Measurements from ENCODE around the gene NOX5. TPM values are rescaled to one million over a fixed set of nuclear protein-coding genes. Genes with fewer than 3 reads are reported as not detected.

NOX5 gene
- total and polyA plus RNA-seq, 4 experiments from 2014 or later: 0.06 to 0.08 TPM; not detected in 2

DNA sequence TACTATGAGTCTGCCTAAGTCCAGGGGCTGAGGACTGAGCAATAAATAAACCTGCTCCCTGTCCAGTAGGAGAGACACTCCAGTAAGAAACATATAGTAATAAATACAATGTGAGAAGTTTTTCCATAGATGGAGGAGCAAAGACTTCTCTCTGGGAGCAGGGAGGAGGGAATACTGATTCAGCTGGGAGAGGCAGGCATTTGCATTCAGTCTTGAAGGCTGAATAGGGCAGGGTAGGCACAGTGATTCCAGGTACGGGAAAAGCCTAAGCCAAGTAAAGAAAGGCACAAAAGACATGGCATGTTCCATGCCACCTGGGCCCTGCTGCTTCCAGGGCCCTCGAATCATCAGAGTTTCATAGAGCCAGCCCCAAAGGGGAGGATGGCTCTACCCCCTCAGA, 86.3 kb downstream of the NOX5 start:
- ChIA-PET POLR2A (ENCODE audit: partially characterized antibody) (no interaction called here), CTCF (ENCODE audit: partially characterized antibody) (no interaction called here)
- DNase-seq: no peak
- Histone ChIP-seq H3K4me1 (ENCODE audit: insufficient read depth, low read length) (peaks cover 31% of the 10 kb centered on the region), H3K36me3 (ENCODE audit: insufficient read depth, low read length) (no peaks in the 10 kb centered on the region), H3K27ac (ENCODE audit: low read depth, low read length) (no peak overlapping the region), H3K4me3 (ENCODE audit: low read length in 2 of 2) (no peak overlapping the region), H3K27me3 (ENCODE audit: insufficient read depth, low read length) (no peaks in the 10 kb centered on the region), H3K9me3 (ENCODE audit: control insufficient read depth in 1 of 2, low read length in 2 of 2) (no peaks in the 10 kb centered on the region)
- intact Hi-C loops (cut with micrococcal nuclease): no loop called here
- H3K4me1 Mint-ChIP-seq: peaks cover 22 to 33% (median 31%) of the 10 kb centered on the region in 4 donors
- peak overlapping the region in 1 of 8 donors; percentile 6 for H3K4me3 Mint-ChIP-seq
- H3K9me3 Mint-ChIP-seq: no peaks in the 10 kb centered on the region
- H3K27me3 Mint-ChIP-seq: no peaks in the 10 kb centered on the region
- H3K27ac Mint-ChIP-seq: no peak overlapping the region
- H3K36me3 Mint-ChIP-seq: no peaks in the 10 kb centered on the region

- ChIA-PET POLR2A (ENCODE audit: partially characterized antibody) (interaction anchor here (1.8 kb wide), 1 partner anchor 56 kb away, joined by 12 read pairs; the partner anchor contains the start of gene GLCE), CTCF (ENCODE audit: partially characterized antibody) (no interaction called here)
- Histone ChIP-seq H3K36me3 (ENCODE audit: insufficient read depth, low read length) (no peaks in the 10 kb centered on the region), H3K27ac (ENCODE audit: low read depth, low read length) (no peak overlapping the region), H3K4me3 (ENCODE audit: low read length in 2 of 2) (peak overlapping the region in 1 of 2 donors; percentile 36), H3K27me3 (ENCODE audit: insufficient read depth, low read length) (no peaks in the 10 kb centered on the region), H3K4me1 (ENCODE audit: insufficient read depth, low read length) (peaks cover 50% of the 10 kb centered on the region), H3K9me3 (ENCODE audit: control insufficient read depth in 1 of 2, low read length in 2 of 2) (no peaks in the 10 kb centered on the region)
- no peaks in the 10 kb centered on the region for H3K36me3 Mint-ChIP-seq
- no peaks in the 10 kb centered on the region for H3K27me3 Mint-ChIP-seq
- intact Hi-C loops (cut with micrococcal nuclease): no loop called here
- peak overlapping the region in 6 of 7 donors; percentile 13 to 75 (median 44) for H3K27ac Mint-ChIP-seq
- H3K4me3 Mint-ChIP-seq: peak overlapping the region; percentile 50 to 80 (median 66)
- DNase-seq: peak in 4 of 5 donors; percentile 30 to 53 (median 46)
- peaks cover 36 to 48% (median 42%) of the 10 kb centered on the region in 4 donors for H3K4me1 Mint-ChIP-seq
- no peaks in the 10 kb centered on the region for H3K9me3 Mint-ChIP-seq
Measured at GRCh38 chr15:69104050-69104750, 89.7 kb downstream of the NOX5 start.

- no peak for DNase-seq
- no peaks in the 10 kb centered on the region for H3K36me3 ChIP-seq (ENCODE audit: insufficient read depth, low read length)
- H3K27ac ChIP-seq (ENCODE audit: low read depth, low read length): no peak overlapping the region
- Mint-ChIP-seq H3K27ac (peak overlapping the region in 1 of 7 donors; percentile 24), H3K9me3 (no peaks in the 10 kb centered on the region), H3K36me3 (no peaks in the 10 kb centered on the region), H3K4me1 (peaks cover 36 to 48% (median 42%) of the 10 kb centered on the region in 4 donors), H3K27me3 (no peaks in the 10 kb centered on the region), H3K4me3 (no peak overlapping the region)
- intact Hi-C loops (cut with micrococcal nuclease): no loop called here
- no peaks in the 10 kb centered on the region for H3K27me3 ChIP-seq (ENCODE audit: insufficient read depth, low read length)
- H3K9me3 ChIP-seq (ENCODE audit: control insufficient read depth in 1 of 2, low read length in 2 of 2): no peaks in the 10 kb centered on the region
- ChIA-PET POLR2A (ENCODE audit: partially characterized antibody) (interaction anchor here (1.4 kb wide), 1 partner anchor 23 kb away, joined by 3 read pairs; no protein-coding TSS in a partner anchor), CTCF (ENCODE audit: partially characterized antibody) (no interaction called here)
- H3K4me1 ChIP-seq (ENCODE audit: insufficient read depth, low read length): peaks cover 50% of the 10 kb centered on the region
- H3K4me3 ChIP-seq (ENCODE audit: low read length in 2 of 2): no peak overlapping the region
Measured at GRCh38 chr15:69105451-69105985, 91.0 kb downstream of the NOX5 start.

DNA sequence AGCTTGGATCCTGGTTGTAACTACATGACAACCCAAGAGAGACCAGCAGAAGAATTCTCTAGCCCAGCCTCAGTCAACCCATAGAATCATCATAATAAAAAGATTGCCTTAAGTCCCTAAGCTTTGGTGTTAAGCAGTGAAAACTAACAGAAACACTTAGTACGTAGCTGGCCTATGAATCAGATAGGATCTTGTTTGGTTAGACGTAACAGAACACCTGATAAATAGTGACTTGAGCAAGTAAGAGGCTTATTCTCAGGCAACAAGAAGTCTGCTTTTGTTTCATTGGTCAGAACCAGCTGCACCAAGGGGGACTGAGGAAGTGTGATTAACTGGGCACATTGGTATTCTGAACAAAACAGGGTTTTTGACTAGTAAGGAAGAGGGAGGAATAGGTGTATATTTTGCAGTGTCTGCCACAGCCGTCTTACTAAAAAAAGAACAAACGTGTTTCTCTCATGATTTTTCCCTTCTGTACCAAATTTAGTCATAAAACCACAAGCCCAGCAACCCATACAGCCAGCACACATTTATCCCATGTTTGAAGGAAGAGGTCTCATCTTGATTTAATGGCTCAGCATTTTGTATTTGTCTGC, 92.6 kb downstream of the NOX5 start:
- Mint-ChIP-seq H3K4me1 (peaks cover 36 to 48% (median 41%) of the 10 kb centered on the region in 4 donors), H3K9me3 (no peaks in the 10 kb centered on the region), H3K4me3 (peak overlapping the region in 1 of 8 donors; percentile 16), H3K36me3 (no peaks in the 10 kb centered on the region), H3K27me3 (no peaks in the 10 kb centered on the region), H3K27ac (peak overlapping the region in 4 of 7 donors; percentile 5 to 77 (median 44))
- intact Hi-C loops (cut with micrococcal nuclease): no loop called here
- H3K4me3 ChIP-seq (ENCODE audit: low read length in 2 of 2): no peak overlapping the region
- no peak for DNase-seq
- ChIA-PET POLR2A (ENCODE audit: partially characterized antibody) (interaction anchor here (1.0 kb wide), 1 partner anchor 287 kb away, joined by 3 read pairs; the partner anchor contains the start of gene ANP32A), CTCF (ENCODE audit: partially characterized antibody) (interaction anchor here (1.0 kb wide), 1 partner anchor 9 kb away, joined by 3 read pairs; no protein-coding TSS in a partner anchor)
- peaks cover 50% of the 10 kb centered on the region for H3K4me1 ChIP-seq (ENCODE audit: insufficient read depth, low read length)
- H3K27me3 ChIP-seq (ENCODE audit: insufficient read depth, low read length): no peaks in the 10 kb centered on the region
- no peaks in the 10 kb centered on the region for H3K9me3 ChIP-seq (ENCODE audit: control insufficient read depth in 1 of 2, low read length in 2 of 2)
- no peaks in the 10 kb centered on the region for H3K36me3 ChIP-seq (ENCODE audit: insufficient read depth, low read length)
- H3K27ac ChIP-seq (ENCODE audit: low read depth, low read length): no peak overlapping the region

Other genes starting within 250 kb of the NOX5 start
- 100 to 1,000 TPM; 134 TPM for gene ANP32A, start 193.8 kb upstream of the NOX5 start, total RNA-seq
- gene ANP32A, start 193.8 kb upstream of the NOX5 start, polyA plus RNA-seq: 10 to 100 TPM; 52.7 to 64.5 TPM
- under 1 TPM; 0.61 to 0.67 TPM for gene SPESP1, start 84.2 kb upstream of the NOX5 start, total RNA-seq
- under 1 TPM; 0.53 to 0.80 TPM for gene SPESP1, start 84.2 kb upstream of the NOX5 start, polyA plus RNA-seq
- 1 to 10 TPM; 7.2 TPM for gene GLCE, start 145.9 kb downstream of the NOX5 start, total RNA-seq
- gene GLCE, start 145.9 kb downstream of the NOX5 start, polyA plus RNA-seq: 1 to 10 TPM; 6.1 to 9.0 TPM

Measured in CD4-positive, alpha-beta memory T cell (primary cell).